GM18498 (cell line): Measurements from ENCODE around the gene UHMK1.
"Not testable (repeated sequence)": the region's sequence is repeated elsewhere in the genome, so short reads cannot be mapped to it uniquely, and the experiment has no call there.

Experiments
- ATAC-seq: cut with Tn5 transposase; IDR thresholded peaks from one replicate; pipeline ENCODE4 v1.9.1; 2021; ENCODE audit warnings: mild to moderate bottlenecking, moderate library complexity; ENCODE audit not compliant: unreplicated experiment

The UHMK1 gene, protein sequence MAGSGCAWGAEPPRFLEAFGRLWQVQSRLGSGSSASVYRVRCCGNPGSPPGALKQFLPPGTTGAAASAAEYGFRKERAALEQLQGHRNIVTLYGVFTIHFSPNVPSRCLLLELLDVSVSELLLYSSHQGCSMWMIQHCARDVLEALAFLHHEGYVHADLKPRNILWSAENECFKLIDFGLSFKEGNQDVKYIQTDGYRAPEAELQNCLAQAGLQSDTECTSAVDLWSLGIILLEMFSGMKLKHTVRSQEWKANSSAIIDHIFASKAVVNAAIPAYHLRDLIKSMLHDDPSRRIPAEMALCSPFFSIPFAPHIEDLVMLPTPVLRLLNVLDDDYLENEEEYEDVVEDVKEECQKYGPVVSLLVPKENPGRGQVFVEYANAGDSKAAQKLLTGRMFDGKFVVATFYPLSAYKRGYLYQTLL

GRCh38 chr1:162497723-162498495, at the start of gene UHMK1:
Gene UHMK1, plus strand, starts transcription at chr1:162497818. Its CDS starts 183 bp downstream, at chr1:162498001.
- ATAC-seq = peak; percentile 96

- not testable (repeated sequence) for ATAC-seq
These were observed 43.3 kb upstream of the UHMK1 start for GRCh38 chr1:162454361-162454760.

DNA sequence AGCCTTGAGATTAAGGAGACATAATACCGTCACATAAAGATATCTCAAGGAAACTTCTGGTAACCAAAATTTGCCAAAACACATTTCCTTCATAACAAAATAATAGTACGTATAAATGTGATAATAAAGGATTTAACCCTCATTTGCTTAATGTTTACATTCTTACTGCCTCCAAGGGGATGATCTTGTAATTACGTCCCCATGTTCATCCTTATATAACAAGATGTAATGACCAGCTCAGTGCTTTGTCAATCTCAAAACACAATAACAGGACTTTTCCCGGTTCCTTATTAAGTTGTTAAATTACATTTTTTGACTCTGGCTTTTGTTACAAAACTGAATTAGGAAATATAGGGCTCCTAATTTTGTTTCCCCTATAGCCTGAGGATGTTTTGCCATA, 41.3 kb upstream of the UHMK1 start:
- no peak for ATAC-seq

DNA sequence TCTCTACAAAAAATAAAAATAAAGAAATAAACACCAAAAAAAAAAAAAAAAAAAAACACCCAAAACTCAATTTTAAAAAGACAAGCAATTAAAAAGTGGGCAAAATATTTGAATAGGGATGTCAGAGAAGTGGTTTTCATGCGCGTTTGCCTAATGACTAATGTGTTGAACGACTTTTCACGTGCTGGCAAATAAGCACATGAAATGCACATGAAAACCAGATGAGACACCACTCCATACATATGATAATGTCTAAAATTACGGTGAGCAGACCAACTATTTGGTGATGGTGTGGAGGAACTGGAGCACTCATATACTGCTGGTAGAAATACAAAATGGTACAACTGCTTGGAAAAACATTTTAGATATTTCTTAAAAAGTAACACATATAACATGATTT, 39.4 kb upstream of the UHMK1 start:
- ATAC-seq = no peak

- ATAC-seq = not testable (repeated sequence)
These were observed 35.2 kb upstream of the UHMK1 start for GRCh38 chr1:162462425-162462824.

- no peak for ATAC-seq
These were observed 34.6 kb upstream of the UHMK1 start for GRCh38 chr1:162463021-162463420.

- ATAC-seq = no peak
These were observed 30.8 kb upstream of the UHMK1 start for GRCh38 chr1:162466797-162467196.

GRCh38 chr1:162470216-162470615, 27.4 kb upstream of the UHMK1 start:
- no peak for ATAC-seq

DNA sequence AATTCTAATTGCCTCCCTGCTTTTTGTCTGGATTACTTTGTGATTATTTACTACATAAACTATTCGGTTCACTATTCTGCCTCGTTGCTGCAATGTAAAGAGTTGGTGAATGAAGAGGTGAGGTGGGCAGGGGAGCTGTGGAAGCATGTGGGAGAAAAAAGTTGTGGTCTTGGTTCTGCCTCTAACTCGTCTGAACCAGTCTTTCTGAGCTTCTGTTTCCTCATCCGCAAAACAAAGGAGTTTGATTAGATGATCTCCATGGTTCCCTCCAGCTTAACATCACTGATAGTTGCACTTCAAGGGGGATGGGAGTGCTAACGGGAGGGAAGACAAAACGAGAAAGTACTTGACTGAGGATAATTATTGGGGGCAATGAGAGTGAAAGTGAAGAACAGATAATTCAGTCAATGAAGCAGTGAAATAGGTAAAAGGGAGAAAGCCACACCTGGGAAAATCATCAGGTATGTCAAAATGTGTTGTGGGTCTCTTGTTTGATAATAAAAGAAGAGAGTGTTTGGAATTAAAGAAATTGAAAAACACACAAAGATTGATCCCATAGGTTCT, 26.2 kb upstream of the UHMK1 start:
- no peak for ATAC-seq

GRCh38 chr1:162475089-162475488, 22.5 kb upstream of the UHMK1 start:
- no peak for ATAC-seq

GRCh38 chr1:162475539-162476185, 22.0 kb upstream of the UHMK1 start:
- no peak for ATAC-seq

- ATAC-seq = no peak
These were observed 21.0 kb upstream of the UHMK1 start for GRCh38 chr1:162476620-162477019.

DNA sequence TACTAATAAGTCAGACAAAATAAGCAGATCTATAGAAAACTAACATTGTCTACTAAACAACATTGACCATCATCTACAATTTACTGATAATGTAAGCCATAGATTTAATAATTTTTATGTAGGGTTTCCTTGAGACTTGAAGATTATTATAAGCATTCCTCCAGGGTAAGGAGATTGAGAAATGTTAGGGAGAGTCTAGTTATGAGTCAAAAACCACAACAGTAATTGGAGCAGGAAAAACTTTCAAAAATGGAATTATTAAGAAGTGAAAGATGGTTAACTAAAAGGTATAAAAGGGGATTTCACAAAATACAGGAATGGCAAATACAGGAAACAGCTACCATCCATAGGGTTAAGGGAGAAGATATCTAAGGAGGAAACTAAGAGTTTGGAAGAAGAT, 12.4 kb upstream of the UHMK1 start:
- ATAC-seq = no peak

DNA sequence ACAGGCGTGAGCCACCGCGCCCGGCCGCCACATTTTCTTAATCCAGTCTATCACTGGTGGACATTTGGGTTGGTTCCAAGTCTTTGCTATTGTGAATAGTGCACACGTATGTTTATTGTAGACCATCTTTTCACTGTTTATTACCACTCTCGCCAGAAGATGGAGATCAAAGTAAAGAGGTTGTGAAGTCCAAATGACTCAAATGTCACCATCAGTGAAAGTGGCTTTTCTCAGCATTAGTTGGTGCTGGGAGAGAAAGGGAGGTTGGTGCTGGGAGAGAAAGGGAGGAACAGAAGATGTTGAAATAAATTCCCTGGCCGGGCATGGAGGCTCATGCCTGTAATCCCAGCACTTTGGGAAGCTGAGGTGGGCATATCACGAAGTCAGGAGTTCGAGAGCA, 10.4 kb upstream of the UHMK1 start:
- no peak for ATAC-seq

DNA sequence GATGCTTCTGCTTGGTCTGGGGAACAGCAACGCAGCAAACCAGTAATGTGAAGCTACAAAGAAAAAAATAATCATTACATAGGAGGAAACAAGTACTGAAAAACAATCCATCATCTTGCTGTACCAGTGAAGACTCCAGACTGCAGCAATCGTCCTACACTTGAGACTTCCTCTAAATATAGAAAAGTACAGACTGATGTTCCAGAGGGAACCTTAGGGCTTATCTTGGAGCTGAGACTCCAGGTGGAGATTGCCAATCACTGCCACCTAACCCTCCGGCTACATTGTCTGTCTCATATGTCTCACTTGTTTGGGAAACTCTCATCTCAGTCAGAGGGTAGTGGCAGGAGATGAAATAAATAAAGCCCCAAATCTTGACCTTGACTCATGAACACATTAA, 9.4 kb upstream of the UHMK1 start:
- ATAC-seq = no peak

DNA sequence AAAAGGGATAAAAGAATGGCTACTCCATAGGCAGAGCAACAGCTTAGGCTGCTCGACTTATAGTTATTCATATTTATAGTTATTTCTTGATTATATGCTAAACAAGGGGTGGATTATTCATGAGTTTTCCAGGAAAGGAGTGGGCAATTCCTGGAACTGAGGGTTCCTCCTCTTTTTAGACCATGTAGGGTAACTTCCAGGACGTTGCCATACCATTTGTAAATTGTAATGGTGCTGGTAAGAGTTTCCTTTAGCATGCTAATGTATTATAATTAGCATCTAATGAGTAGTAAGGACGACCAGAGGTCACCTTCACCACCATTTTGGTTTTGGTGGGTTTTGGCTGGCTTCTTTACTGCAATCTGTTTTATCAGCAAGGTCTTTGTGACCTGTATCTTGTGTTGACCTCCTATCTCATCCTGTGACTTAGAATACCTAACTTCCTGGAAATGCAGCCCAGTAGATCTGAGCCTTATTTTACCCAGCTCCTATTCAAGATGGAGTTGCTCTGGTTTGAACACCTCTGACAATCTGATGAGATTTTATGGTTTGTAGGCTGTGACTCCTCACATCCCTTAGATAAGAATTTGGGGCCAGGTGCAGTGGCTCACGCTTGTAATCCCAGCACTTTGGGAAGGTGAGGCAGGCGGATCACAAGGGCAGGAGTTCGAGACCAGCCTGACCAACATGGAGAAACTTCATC, 1.9 kb upstream of the UHMK1 start:
- not testable (repeated sequence) for ATAC-seq

DNA sequence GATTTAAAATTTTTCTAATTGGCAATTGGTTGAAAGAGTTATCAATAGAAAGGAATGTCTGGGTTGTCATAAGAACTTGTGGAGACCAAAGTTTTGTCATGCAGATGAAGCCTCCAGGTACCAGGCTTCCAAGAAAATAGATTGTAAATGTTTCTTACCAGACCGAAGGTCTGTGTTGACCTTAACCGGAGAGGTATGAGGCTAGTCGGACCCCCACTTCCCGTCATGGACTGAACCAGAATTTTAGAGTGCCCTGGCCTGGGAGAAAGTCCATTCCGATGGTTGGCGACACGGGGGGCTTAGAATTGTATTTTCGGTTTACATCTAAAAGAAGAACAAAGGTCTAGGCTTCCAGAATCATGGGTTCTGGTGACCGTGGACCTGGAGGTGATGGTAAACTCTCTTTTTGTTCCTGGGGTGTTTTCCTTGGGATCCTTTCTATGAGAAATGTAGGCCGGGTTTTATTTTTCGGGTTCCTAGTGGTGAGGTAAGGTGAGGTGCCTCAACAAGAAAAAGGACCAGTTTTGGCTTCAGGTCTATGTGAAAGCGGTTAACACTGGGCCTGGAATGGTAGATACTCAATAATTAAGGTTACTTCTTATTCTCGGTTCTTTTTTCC, 405 bp upstream of the UHMK1 start:
- no peak for ATAC-seq

- ATAC-seq = peak; percentile 21
These were observed 835 bp downstream of the UHMK1 start for GRCh38 chr1:162498496-162498810.

DNA sequence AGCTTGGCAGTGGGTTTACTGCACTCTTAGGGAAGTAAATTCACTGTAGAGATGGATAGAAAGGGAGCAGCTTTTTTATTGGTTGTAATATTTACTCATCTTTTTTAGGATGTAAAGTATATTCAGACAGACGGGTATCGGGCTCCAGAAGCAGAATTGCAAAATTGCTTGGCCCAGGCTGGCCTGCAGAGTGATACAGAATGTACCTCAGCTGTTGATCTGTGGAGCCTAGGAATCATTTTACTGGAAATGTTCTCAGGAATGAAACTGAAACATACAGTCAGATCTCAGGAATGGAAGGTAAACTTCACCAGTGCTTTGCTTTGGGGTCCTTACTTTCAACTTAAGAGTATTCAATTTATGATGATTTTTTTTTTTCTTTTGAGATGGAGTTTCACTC, 3.2 kb downstream of the UHMK1 start:
- no peak for ATAC-seq

DNA sequence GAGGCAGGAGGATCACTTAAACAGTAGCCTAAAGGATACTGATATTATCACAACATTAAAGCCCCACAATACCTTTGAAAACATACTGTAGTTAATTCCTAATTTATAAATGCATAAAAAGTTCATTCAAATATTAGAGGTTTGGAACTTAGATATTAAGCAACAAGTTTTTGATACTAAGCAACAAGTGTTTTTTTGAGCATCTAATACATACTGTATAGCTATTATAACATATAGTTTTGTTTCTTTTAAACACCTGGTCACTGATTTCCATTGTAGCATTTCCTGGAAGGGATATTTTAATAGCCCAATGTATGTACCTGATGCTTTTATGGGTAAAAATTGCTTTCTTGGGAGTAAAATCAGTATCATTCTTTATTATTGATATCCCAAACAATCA, 4.5 kb downstream of the UHMK1 start:
- ATAC-seq = no peak
